H1 (cell line): Measurements from ENCODE around the gene ADCK1. TPM values are rescaled to one million over a fixed set of nuclear protein-coding genes. Genes with fewer than 3 reads are reported as not detected.

ENCODE experiments used
- CTCF ChIA-PET: fragments of 300-600 bp; sonication (Branson Sonifier 250); formaldehyde crosslinking; loops from one replicate; lab custom pipeline; 2021; ENCODE audit not compliant: partially characterized antibody; lab: Charles Lee
- POLR2A ChIA-PET: fragments of 300-600 bp; sonication (Branson Sonifier 250); formaldehyde crosslinking; loops from one replicate; lab custom pipeline; 2021; ENCODE audit warnings: inconsistent platforms; ENCODE audit not compliant: partially characterized antibody; lab: Charles Lee
- DNase-seq, 2 experiments: peaks; one replicate each; pipeline versions ENCODE4 v3.0.0 to v3.0.0-alpha.2; 2010 to 2022; ENCODE audit warnings: low spot score in 2 of 2, low read depth in 1 of 2, mixed read lengths in 1 of 2
- FAIRE-seq: peaks from 2 replicates; lab custom pipeline; 2011; peaks lifted over from hg19 to GRCh38; lab: Jason Lieb, UNC
- H2AFZ ChIP-seq: 2 replicates; pipeline ENCODE4 v1.8.1; 2012; ENCODE audit warnings: low read length, inconsistent platforms
- H2AK5ac ChIP-seq: 2 replicates; pipeline ENCODE4 v1.6.1; 2013; ENCODE audit warnings: low read depth, low read length
- H2BK120ac ChIP-seq: replicated peaks from 2 replicates; pipeline ENCODE3; 2013; ENCODE audit warnings: low read depth, low read length, inconsistent platforms
- H2BK12ac ChIP-seq: 2 replicates; pipeline ENCODE4 v1.6.1; 2013; ENCODE audit warnings: low read depth, low read length
- H2BK15ac ChIP-seq: 2 replicates; pipeline ENCODE4 v1.6.1; 2013; ENCODE audit warnings: low read length
- H2BK20ac ChIP-seq: 2 replicates; pipeline ENCODE4 v1.6.1; 2013; ENCODE audit warnings: low read length
- H2BK5ac ChIP-seq: 2 replicates; pipeline ENCODE4 v1.6.1; 2013; ENCODE audit warnings: low read depth, low read length
- H3K14ac ChIP-seq: 2 replicates; pipeline ENCODE4 v1.6.1; 2013; ENCODE audit warnings: inconsistent platforms; ENCODE audit not compliant: insufficient read length
- H3K18ac ChIP-seq: 2 replicates; pipeline ENCODE4 v1.6.1; 2013; ENCODE audit warnings: low read length; ENCODE audit errors: extremely low read depth
- H3K23ac ChIP-seq: 2 replicates; pipeline ENCODE4 v1.6.1; 2013; ENCODE audit warnings: inconsistent platforms; ENCODE audit not compliant: insufficient read length
- H3K23me2 ChIP-seq: 2 replicates; pipeline ENCODE4 v1.6.1; 2013; ENCODE audit warnings: low read depth, low read length
- H3K27ac ChIP-seq: 2 replicates; pipeline ENCODE4 v1.6.1; 2011; ENCODE audit warnings: low read depth, low read length, inconsistent platforms
- H3K27me3 ChIP-seq, 4 experiments: replicated peaks in 1 of 4; 1 replicate in 1 of 4; 2 replicates in 3 of 4; pipeline versions ENCODE4 v1.6.1 to v1.8.1; 2011 to 2013; ENCODE audit warnings: low read length in 3 of 4, mild to moderate bottlenecking in 3 of 4, inconsistent platforms in 2 of 4, mixed read lengths in 2 of 4, moderate library complexity in 1 of 4; ENCODE audit not compliant: control insufficient read depth in 3 of 4, insufficient read depth in 3 of 4; ENCODE audit errors: extremely low read depth in 1 of 4
- H3K36me3 ChIP-seq, 4 experiments: 2 replicates each; pipeline versions ENCODE4 v1.6.1 to v1.8.1; 2011 to 2013; ENCODE audit warnings: mild to moderate bottlenecking in 4 of 4, low read length in 3 of 4, moderate library complexity in 2 of 4, control low read depth in 1 of 4, inconsistent platforms in 1 of 4; ENCODE audit not compliant: insufficient read depth in 4 of 4, control insufficient read depth in 2 of 4
- H3K4ac ChIP-seq: replicated peaks from 2 replicates; pipeline ENCODE3; 2013; ENCODE audit warnings: low read length, low read depth, mixed read lengths, inconsistent platforms; ENCODE audit not compliant: insufficient read length
- H3K4me1 ChIP-seq, 4 experiments: replicated peaks in 1 of 4; 1 replicate in 1 of 4; 2 replicates in 3 of 4; pipeline versions ENCODE4 v1.6.1 to v1.8.1; 2011 to 2013; ENCODE audit warnings: low read length in 3 of 4, inconsistent platforms in 2 of 4, mixed read lengths in 1 of 4; ENCODE audit not compliant: insufficient read depth in 4 of 4, control insufficient read depth in 3 of 4
- H3K4me2 ChIP-seq, 2 experiments: 2 replicates each; pipeline versions ENCODE4 v1.6.1 to v1.8.1; 2011 to 2013; ENCODE audit warnings: low read depth in 2 of 2, low read length in 2 of 2, control low read depth in 1 of 2, inconsistent platforms in 1 of 2, mild to moderate bottlenecking in 1 of 2; ENCODE audit not compliant: insufficient read depth in 1 of 2
- H3K4me3 ChIP-seq, 4 experiments: fragments of 200-600, 300-600 bp in 1 of 4; sonication (generic), shearing (Covaris generic), sonication (Bioruptor Twin) in 1 of 4; 2 replicates each; pipeline versions ENCODE4 v1.5.1 to v1.8.1; 2011 to 2016; ENCODE audit warnings: low read length in 4 of 4, low read depth in 3 of 4, control low read depth in 2 of 4, inconsistent platforms in 2 of 4, mild to moderate bottlenecking in 2 of 4, mixed read lengths in 1 of 4, moderate library complexity in 1 of 4; ENCODE audit not compliant: insufficient read depth in 2 of 4; ENCODE audit errors: extremely low read depth in 1 of 4
- H3K56ac ChIP-seq: replicated peaks from 2 replicates; pipeline ENCODE3; 2013; ENCODE audit warnings: low read depth, mild to moderate bottlenecking, mixed read lengths, low read length, inconsistent platforms; ENCODE audit not compliant: insufficient read length
- H3K79me1 ChIP-seq: 2 replicates; pipeline ENCODE4 v1.6.1; 2013; ENCODE audit warnings: low read depth, low read length, control low read depth
- H3K79me2 ChIP-seq, 2 experiments: 2 replicates each; pipeline versions ENCODE4 v1.6.1 to v1.8.1; 2012 to 2013; ENCODE audit warnings: low read length in 2 of 2, mild to moderate bottlenecking in 2 of 2, inconsistent platforms in 1 of 2; ENCODE audit not compliant: insufficient read depth in 2 of 2, control insufficient read depth in 1 of 2
- H3K9ac ChIP-seq, 4 experiments: replicated peaks in 1 of 4; 1 replicate in 1 of 4; 2 replicates in 3 of 4; pipeline versions ENCODE4 v1.6.1 to v1.8.1; 2011 to 2013; ENCODE audit warnings: low read depth in 3 of 4, low read length in 3 of 4, control low read depth in 2 of 4, mild to moderate bottlenecking in 2 of 4, moderate library complexity in 2 of 4, inconsistent platforms in 1 of 4; ENCODE audit errors: extremely low read depth in 1 of 4
- H3K9me3 ChIP-seq, 2 experiments: 2 replicates each; pipeline versions ENCODE4 v1.6.1 to v1.8.1; 2012 to 2013; ENCODE audit warnings: mild to moderate bottlenecking in 2 of 2, moderate library complexity in 2 of 2, control low read depth in 1 of 2, inconsistent platforms in 1 of 2, low read depth in 1 of 2, low read length in 1 of 2, mixed read lengths in 1 of 2; ENCODE audit not compliant: insufficient read depth in 2 of 2
- H4K20me1 ChIP-seq, 2 experiments: replicated peaks in 1 of 2; 2 replicates each; pipeline versions ENCODE3 to v1.8.1; 2011 to 2013; ENCODE audit warnings: inconsistent platforms in 2 of 2, low read length in 2 of 2, mild to moderate bottlenecking in 1 of 2; ENCODE audit not compliant: insufficient read depth in 2 of 2, control insufficient read depth in 1 of 2
- H4K5ac ChIP-seq: 2 replicates; pipeline ENCODE4 v1.6.1; 2013; ENCODE audit warnings: low read length, low read depth, mixed read lengths, inconsistent platforms; ENCODE audit not compliant: insufficient read length
- H4K8ac ChIP-seq: 2 replicates; pipeline ENCODE4 v1.8.0; 2013; ENCODE audit warnings: mild to moderate bottlenecking, moderate library complexity, low read length, inconsistent platforms; ENCODE audit not compliant: insufficient read depth; ENCODE audit errors: extremely low read depth
- H4K91ac ChIP-seq: replicated peaks from 2 replicates; pipeline ENCODE3; 2013; ENCODE audit warnings: low read length, mixed read lengths, inconsistent platforms; ENCODE audit not compliant: insufficient read length
- CBX5 ChIP-seq: fragments of 300-800, 300-1000 bp; sonication (generic); IDR thresholded peaks from 2 replicates; pipeline ENCODE4 v1.7.1; 2016; ENCODE audit warnings: antibody characterized with exemption, low read length, low read depth
- KDM1A ChIP-seq: fragments of 200-600, 300-600 bp; sonication (generic); IDR thresholded peaks from 2 replicates; pipeline ENCODE4 v1.7.1; 2016; ENCODE audit warnings: mild to moderate bottlenecking, low read length, borderline replicate concordance
- RBBP5 ChIP-seq: IDR thresholded peaks from 2 replicates; pipeline ENCODE4 v1.7.1; 2012; ENCODE audit warnings: low read depth, mild to moderate bottlenecking, inconsistent platforms, low read length, moderate library complexity, borderline replicate concordance
- WGBS, 2 experiments: shearing (Covaris generic) in 1 of 2; methylation state at CpG; one replicate each; pipeline versions ENCODE4 v1.1.6 to v1.1.7; 2013 to 2015; ENCODE audit warnings: low lambda C conversion rate in 2 of 2, mixed read lengths in 2 of 2, inconsistent platforms in 1 of 2, low coverage in 1 of 2, missing lambda C conversion rate in 1 of 2; ENCODE audit not compliant: insufficient replicate concordance in 2 of 2, insufficient coverage in 1 of 2, insufficient read length in 1 of 2; ENCODE audit errors: extremely low coverage in 1 of 2, missing lambda C conversion rate in 1 of 2; 5-methylcytosine and 5-hydroxymethylcytosine counted together
- polyA plus RNA-seq, 7 experiments: library from polyadenylated mRNA; depleted of rRNA in 3 of 7; stranded (reverse) in 5 of 7; unstranded in 2 of 7; fragments of >200 nt in 5 of 7; fragments of 200-250 nt in 2 of 7; gene quantifications; 1 replicate in 5 of 7; 2 replicates in 1 of 7; 4 replicates in 1 of 7; pipeline versions ENCODE4 v1.2.1 to v1.2.3, GENCODE V29; 2011 to 2013; ENCODE audit warnings: missing spikeins in 2 of 7, mixed read lengths in 2 of 7
- total RNA-seq: library from RNA; stranded (reverse); fragmentation: NEBNext Ultra II Directional; extraction: Animal tissue kit (Norgen Biotek cat#: 25700); gene quantifications from 2 replicates; pipeline ENCODE4 v1.2.1, GENCODE V29; 2021

ADCK1 gene
- total and polyA plus RNA-seq, 2 of the 8 experiments (the other 6 are each of a cell fraction or from before 2014, with no cell fraction given), result 11.0 to 16.8 TPM

- H3K23me2 ChIP-seq, result no peaks in the 10 kb centered on the region; the same call in 1 of the 2 replicates
- H2AFZ ChIP-seq, result no peak overlapping the region
- no peak overlapping the region for H3K23ac ChIP-seq
- ChIA-PET CTCF (interaction anchor here (1.2 to 1.6 kb wide), 2 partner anchors 10 to 14 kb away, joined by 3 to 8 read pairs; no protein-coding TSS in a partner anchor), POLR2A (no interaction called here)
- no peaks in the 10 kb centered on the region for H3K27me3 ChIP-seq
- no peak overlapping the region for H3K14ac ChIP-seq
- FAIRE-seq (no peak), DNase-seq (no peak)
- no peaks in the 10 kb centered on the region for H3K4me1 ChIP-seq
- H3K9ac ChIP-seq, result no peak overlapping the region
- H2BK20ac ChIP-seq, result no peak overlapping the region
- no peak overlapping the region for H3K18ac ChIP-seq
- H3K56ac ChIP-seq, result no peak overlapping the region
- no peaks in the 10 kb centered on the region for H3K36me3 ChIP-seq
- H3K4me2 ChIP-seq, result no peak overlapping the region
- no peak overlapping the region for H3K27ac ChIP-seq
- H2BK12ac ChIP-seq, result no peak overlapping the region
- no peaks in the 10 kb centered on the region for H3K79me2 ChIP-seq
- H3K9me3 ChIP-seq, result no peaks in the 10 kb centered on the region
- H4K20me1 ChIP-seq, result no peaks in the 10 kb centered on the region
- H3K4me3 ChIP-seq, result no peak overlapping the region
- H4K5ac ChIP-seq, result no peak overlapping the region
- no peak overlapping the region for H4K8ac ChIP-seq
- H2BK5ac ChIP-seq, result no peak overlapping the region
- no peak overlapping the region for H3K4ac ChIP-seq
- H2BK15ac ChIP-seq, result no peak overlapping the region
- no peak overlapping the region for H2AK5ac ChIP-seq
- H3K79me1 ChIP-seq, result no peaks in the 10 kb centered on the region
- 0 out of 2 replicates have a peak, but pooled peaks have one; percentile 62 for TF ChIP-seq KDM1A
- TF ChIP-seq RBBP5, result no peak
- TF ChIP-seq CBX5, result no peak
- H4K91ac ChIP-seq, result no peak overlapping the region
- H2BK120ac ChIP-seq, result no peak overlapping the region
- WGBS, 2 experiments, result 80% methylated on average over 9 of the region's 11 CpGs; no CpG with 5 or more reads in 1 of the 2 experiments
Observed at GRCh38 chr14:77923131-77923936, 123.4 kb downstream of the ADCK1 start.
